ENCODE results near the gene PITPNB.

PITPNB gene

DNA sequence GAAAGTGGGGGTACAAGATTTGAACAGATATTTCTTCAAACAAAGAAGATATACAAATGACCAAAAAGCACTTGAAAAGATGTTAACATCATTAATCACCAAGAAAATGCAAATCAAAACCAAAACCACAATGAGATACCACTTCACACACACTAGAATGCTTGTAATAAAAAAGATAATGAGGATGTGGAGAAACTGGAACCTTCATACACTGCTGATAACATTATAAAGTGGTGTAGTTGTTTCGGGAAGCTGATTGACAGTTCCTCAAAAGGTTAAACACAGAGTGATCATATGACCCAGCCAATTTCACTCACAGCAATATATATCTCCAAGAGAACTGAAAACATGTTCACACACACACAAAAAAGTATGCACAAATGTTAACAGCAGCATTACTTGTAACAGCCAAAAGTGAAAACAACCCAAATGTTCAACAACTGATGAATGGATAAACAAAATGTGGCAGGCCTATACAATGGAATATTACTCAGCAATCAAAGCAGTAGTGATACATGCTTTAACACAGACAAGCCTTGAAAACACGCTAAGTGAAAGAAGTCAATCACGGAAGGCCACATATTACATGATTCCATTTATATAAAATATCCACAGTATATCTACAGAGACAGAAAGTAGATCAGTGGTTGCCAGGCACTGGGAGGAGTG, 15.1 kb downstream of the PITPNB start:
- ATAC-seq, result no peak
- TF ChIP-seq TCF4 (CRISPR knock-in tag; IDR thresholded peaks at IDR 0.05; ENCODE audit: borderline replicate concordance) (no peak), ZNF8 (CRISPR knock-in tag; IDR thresholded peaks at IDR 0.05) (peak; percentile 71)

DNA sequence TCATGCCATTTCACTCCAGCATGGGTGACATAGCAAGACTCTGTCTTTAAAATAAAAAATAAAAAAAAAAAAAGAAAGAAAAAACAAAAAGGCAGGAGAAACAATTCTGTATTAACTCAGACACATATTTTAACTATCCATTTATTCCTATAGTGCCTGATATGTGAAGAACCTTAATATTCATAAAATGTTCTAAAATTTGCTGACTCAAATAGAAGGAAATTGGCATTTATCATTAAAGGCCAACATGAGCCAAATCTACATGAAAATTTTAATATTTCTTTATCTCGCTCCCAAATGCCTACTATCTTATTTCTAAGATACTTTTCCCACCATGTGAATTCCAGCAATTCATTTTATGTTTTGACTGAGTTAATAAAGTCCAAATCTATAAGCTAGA, 18.9 kb downstream of the PITPNB start:
- TF ChIP-seq ARNTL (CRISPR knock-in tag; IDR thresholded peaks at IDR 0.05; ENCODE audit: borderline replicate concordance, low read depth) (no peak), RARB (CRISPR knock-in tag; IDR thresholded peaks at IDR 0.05) (no peak), ZFP30 (CRISPR knock-in tag; IDR thresholded peaks at IDR 0.05) (no peak), TOX (CRISPR knock-in tag; IDR thresholded peaks at IDR 0.05; ENCODE audit: borderline replicate concordance) (no peak)
- TF ChIP-seq, protein P1, sequence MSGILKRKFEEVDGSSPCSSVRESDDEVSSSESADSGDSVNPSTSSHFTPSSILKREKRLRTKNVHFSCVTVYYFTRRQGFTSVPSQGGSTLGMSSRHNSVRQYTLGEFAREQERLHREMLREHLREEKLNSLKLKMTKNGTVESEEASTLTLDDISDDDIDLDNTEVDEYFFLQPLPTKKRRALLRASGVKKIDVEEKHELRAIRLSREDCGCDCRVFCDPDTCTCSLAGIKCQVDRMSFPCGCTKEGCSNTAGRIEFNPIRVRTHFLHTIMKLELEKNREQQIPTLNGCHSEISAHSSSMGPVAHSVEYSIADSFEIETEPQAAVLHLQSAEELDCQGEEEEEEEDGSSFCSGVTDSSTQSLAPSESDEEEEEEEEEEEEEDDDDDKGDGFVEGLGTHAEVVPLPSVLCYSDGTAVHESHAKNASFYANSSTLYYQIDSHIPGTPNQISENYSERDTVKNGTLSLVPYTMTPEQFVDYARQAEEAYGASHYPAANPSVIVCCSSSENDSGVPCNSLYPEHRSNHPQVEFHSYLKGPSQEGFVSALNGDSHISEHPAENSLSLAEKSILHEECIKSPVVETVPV (CRISPR knock-in tag; IDR thresholded peaks at IDR 0.05), result no peak
- TF ChIP-seq, protein P2, sequence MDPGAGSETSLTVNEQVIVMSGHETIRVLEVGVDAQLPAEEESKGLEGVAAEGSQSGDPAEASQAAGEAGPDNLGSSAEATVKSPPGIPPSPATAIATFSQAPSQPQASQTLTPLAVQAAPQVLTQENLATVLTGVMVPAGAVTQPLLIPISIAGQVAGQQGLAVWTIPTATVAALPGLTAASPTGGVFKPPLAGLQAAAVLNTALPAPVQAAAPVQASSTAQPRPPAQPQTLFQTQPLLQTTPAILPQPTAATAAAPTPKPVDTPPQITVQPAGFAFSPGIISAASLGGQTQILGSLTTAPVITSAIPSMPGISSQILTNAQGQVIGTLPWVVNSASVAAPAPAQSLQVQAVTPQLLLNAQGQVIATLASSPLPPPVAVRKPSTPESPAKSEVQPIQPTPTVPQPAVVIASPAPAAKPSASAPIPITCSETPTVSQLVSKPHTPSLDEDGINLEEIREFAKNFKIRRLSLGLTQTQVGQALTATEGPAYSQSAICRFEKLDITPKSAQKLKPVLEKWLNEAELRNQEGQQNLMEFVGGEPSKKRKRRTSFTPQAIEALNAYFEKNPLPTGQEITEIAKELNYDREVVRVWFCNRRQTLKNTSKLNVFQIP (CRISPR knock-in tag; IDR thresholded peaks at IDR 0.05; ENCODE audit: borderline replicate concordance, low read depth), result no peak
- ATAC-seq, result no peak

DNA sequence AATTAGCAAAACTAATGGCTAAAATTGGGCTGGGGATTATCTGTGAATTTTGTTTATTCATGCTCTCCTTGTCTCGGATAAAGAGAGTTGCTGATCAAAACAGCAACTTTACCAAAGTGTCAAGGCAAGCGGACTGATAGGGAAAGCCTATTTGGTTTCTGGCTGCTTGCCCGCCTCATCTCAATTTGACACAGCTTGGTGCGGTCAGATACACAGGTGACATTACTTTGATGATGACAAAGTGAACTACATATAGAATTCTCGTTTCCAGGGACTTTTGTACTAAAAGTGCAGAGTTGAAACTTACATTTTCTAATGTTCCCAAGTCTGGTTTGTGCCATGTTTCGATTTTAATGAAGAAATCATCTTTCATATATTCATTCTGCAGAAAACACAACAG, 22.8 kb downstream of the PITPNB start:
- no peak for ATAC-seq

DNA sequence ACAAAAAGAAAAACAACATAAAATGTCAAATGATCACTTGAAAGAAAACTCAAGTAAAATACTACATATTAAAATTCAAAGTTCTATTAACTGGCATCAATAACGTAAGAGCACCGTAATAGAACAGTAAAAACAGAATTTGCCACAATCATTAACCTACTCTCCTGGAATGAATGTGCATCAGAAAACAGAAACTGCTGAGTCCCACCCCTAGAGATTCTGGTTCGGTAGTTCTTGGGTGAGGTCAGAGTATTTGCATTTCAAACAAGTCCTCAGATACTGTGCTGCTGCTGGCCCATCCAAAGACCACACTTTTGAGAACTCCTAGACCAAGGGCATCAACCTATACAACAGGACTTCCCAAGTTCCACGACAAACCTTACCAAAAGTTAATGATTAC, 23.5 kb downstream of the PITPNB start:
- no peak for ATAC-seq
- no peak for TF ChIP-seq CSDC2 (CRISPR knock-in tag; IDR thresholded peaks at IDR 0.05)
- TF ChIP-seq, protein P3, sequence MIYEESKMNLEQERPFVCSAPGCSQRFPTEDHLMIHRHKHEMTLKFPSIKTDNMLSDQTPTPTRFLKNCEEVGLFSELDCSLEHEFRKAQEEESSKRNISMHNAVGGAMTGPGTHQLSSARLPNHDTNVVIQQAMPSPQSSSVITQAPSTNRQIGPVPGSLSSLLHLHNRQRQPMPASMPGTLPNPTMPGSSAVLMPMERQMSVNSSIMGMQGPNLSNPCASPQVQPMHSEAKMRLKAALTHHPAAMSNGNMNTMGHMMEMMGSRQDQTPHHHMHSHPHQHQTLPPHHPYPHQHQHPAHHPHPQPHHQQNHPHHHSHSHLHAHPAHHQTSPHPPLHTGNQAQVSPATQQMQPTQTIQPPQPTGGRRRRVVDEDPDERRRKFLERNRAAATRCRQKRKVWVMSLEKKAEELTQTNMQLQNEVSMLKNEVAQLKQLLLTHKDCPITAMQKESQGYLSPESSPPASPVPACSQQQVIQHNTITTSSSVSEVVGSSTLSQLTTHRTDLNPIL (CRISPR knock-in tag; IDR thresholded peaks at IDR 0.05; ENCODE audit: low read depth), result no peak

More for the DNA sequence above, 22.8 kb downstream of the PITPNB start:
- no peak for TF ChIP-seq ZNF8 (CRISPR knock-in tag; IDR thresholded peaks at IDR 0.05)
- no peak for TF ChIP-seq RARB (CRISPR knock-in tag; IDR thresholded peaks at IDR 0.05)
- no peak for TF ChIP-seq BACH2 (CRISPR knock-in tag; IDR thresholded peaks at IDR 0.05; ENCODE audit: borderline replicate concordance)
- no peak for TF ChIP-seq TOX (CRISPR knock-in tag; IDR thresholded peaks at IDR 0.05; ENCODE audit: borderline replicate concordance)
- no peak for TF ChIP-seq ISL1 (CRISPR knock-in tag; IDR thresholded peaks at IDR 0.05)
- TF ChIP-seq, protein P4, sequence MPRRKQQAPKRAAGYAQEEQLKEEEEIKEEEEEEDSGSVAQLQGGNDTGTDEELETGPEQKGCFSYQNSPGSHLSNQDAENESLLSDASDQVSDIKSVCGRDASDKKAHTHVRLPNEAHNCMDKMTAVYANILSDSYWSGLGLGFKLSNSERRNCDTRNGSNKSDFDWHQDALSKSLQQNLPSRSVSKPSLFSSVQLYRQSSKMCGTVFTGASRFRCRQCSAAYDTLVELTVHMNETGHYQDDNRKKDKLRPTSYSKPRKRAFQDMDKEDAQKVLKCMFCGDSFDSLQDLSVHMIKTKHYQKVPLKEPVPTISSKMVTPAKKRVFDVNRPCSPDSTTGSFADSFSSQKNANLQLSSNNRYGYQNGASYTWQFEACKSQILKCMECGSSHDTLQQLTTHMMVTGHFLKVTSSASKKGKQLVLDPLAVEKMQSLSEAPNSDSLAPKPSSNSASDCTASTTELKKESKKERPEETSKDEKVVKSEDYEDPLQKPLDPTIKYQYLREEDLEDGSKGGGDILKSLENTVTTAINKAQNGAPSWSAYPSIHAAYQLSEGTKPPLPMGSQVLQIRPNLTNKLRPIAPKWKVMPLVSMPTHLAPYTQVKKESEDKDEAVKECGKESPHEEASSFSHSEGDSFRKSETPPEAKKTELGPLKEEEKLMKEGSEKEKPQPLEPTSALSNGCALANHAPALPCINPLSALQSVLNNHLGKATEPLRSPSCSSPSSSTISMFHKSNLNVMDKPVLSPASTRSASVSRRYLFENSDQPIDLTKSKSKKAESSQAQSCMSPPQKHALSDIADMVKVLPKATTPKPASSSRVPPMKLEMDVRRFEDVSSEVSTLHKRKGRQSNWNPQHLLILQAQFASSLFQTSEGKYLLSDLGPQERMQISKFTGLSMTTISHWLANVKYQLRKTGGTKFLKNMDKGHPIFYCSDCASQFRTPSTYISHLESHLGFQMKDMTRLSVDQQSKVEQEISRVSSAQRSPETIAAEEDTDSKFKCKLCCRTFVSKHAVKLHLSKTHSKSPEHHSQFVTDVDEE (CRISPR knock-in tag; IDR thresholded peaks at IDR 0.05), result no peak
- no peak for TF ChIP-seq PPARA (CRISPR knock-in tag; IDR thresholded peaks at IDR 0.05; ENCODE audit: borderline replicate concordance)
- no peak for TF ChIP-seq SNAI2 (CRISPR knock-in tag; IDR thresholded peaks at IDR 0.05)
- TF ChIP-seq OSR1 (CRISPR knock-in tag; IDR thresholded peaks at IDR 0.05), result no peak
- no peak for TF ChIP-seq ESRRG (CRISPR knock-in tag; IDR thresholded peaks at IDR 0.05)

DNA sequence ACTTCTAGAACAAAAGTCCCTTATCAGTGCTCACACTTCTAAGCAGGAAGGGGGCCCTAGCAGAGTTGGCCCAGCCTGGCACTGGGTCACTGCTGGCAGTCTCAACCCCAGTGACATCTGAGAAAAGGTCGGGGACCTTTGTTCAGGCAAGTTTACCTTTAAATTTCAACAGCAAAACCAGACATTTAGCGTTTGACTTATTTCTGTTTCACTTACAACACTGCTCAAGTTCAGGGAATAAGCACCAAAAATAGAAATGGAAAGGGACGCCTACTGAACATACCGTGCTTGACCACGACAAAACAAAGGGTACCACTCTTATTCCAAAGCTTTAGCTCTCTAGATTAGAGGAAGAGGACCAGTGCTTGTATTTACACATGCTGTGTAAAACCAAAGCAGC, 26.2 kb downstream of the PITPNB start:
- TF ChIP-seq, protein P1 (CRISPR knock-in tag; IDR thresholded peaks at IDR 0.05), result no peak
- TF ChIP-seq ISL1 (CRISPR knock-in tag; IDR thresholded peaks at IDR 0.05) (no peak), CSDC2 (CRISPR knock-in tag; IDR thresholded peaks at IDR 0.05) (no peak), ZNF565 (CRISPR knock-in tag; conservative IDR thresholded peaks at IDR 0.05; ENCODE audit: low read depth) (no peak), ZC3H10 (CRISPR knock-in tag; IDR thresholded peaks at IDR 0.05) (no peak)
- ATAC-seq, result no peak
